Measurements from ENCODE around the gene A1CF. TPM values are rescaled to one million over a fixed set of nuclear protein-coding genes. Genes with fewer than 3 reads are reported as not detected.
"Not testable (repeated sequence)": the region's sequence is repeated elsewhere in the genome, so short reads cannot be mapped to it uniquely, and the experiment has no call there.

The A1CF gene
- total RNA-seq (not detected), polyA plus RNA-seq (ENCODE audit: insufficient read length in 6 of 6) (under 1 TPM; 0.08 to 0.23 (median 0.13) TPM)
- long read RNA-seq, donor 1 = 0 reads
- long read RNA-seq, donor 2 = 0 reads
- long read RNA-seq, donor 3 = 0 reads
- long read RNA-seq, donor 4 = 0 reads
- long read RNA-seq, donor 5 = 0 reads
- long read RNA-seq, donor 6 = 0 reads
- long read RNA-seq, donor 7 = 0 reads
- long read RNA-seq, donor 8 = 0 reads
- long read RNA-seq, donor 9 = 0 reads
- long read RNA-seq, donor 10 = 0 reads
- long read RNA-seq, donor 11 = 0 reads
- long read RNA-seq, donor 12 = 0 reads

GRCh38 chr10:50885097-50885859 lies at the start of gene A1CF:
A1CF (minus strand) TSS chr10:50885627; CDS start chr10:50859940, 25,687 bp downstream.
- H3K27ac ChIP-seq = no peak within 1 kb of the TSS
- H3K4me3 ChIP-seq = no peak within 1 kb of the TSS
- no peaks in the 10 kb centered on the region for H3K27me3 ChIP-seq
- no peaks in the 10 kb centered on the region for H3K36me3 ChIP-seq
- ATAC-seq (no peak), DNase-seq (no peak)
- TF ChIP-seq CTCF (IDR thresholded peaks at IDR 0.05) = no peak
- H3K4me1 ChIP-seq = no peaks in the 10 kb centered on the region
- no peaks in the 10 kb centered on the region for H3K9me3 ChIP-seq
- intact Hi-C loops (cut with DNase I) = no loop called here

- no peaks in the 10 kb centered on the region for H3K4me1 ChIP-seq
- no peak overlapping the region for H3K27ac ChIP-seq
- intact Hi-C loops (cut with DNase I) = no loop called here
- no peak for ATAC-seq
- no peak overlapping the region for H3K4me3 ChIP-seq
- no peaks in the 10 kb centered on the region for H3K27me3 ChIP-seq
- no peaks in the 10 kb centered on the region for H3K36me3 ChIP-seq
- H3K9me3 ChIP-seq = no peaks in the 10 kb centered on the region
- no peak for TF ChIP-seq CTCF (IDR thresholded peaks at IDR 0.05)
- no peak for DNase-seq
These were observed 46.6 kb upstream of the A1CF start for GRCh38 chr10:50931948-50932431.

- H3K36me3 ChIP-seq = no peaks in the 10 kb centered on the region
- no peaks in the 10 kb centered on the region for H3K4me1 ChIP-seq
- intact Hi-C loops (cut with DNase I) = no loop called here
- no peak overlapping the region for H3K4me3 ChIP-seq
- H3K9me3 ChIP-seq = no peaks in the 10 kb centered on the region
- ATAC-seq (no peak), DNase-seq (no peak)
- no peak overlapping the region for H3K27ac ChIP-seq
- no peak for TF ChIP-seq CTCF (IDR thresholded peaks at IDR 0.05)
- H3K27me3 ChIP-seq = no peaks in the 10 kb centered on the region
These were observed 44.2 kb upstream of the A1CF start for GRCh38 chr10:50929670-50930069.

- ATAC-seq = no peak
- TF ChIP-seq CTCF (IDR thresholded peaks at IDR 0.05) = no peak
- Histone ChIP-seq H3K36me3 (no peaks in the 10 kb centered on the region), H3K4me1 (no peaks in the 10 kb centered on the region), H3K27me3 (no peaks in the 10 kb centered on the region), H3K4me3 (no peak overlapping the region), H3K27ac (no peak overlapping the region), H3K9me3 (peaks cover 0 to 9% of the 10 kb centered on the region in 2 donors)
- intact Hi-C loops (cut with DNase I) = no loop called here
- DNase-seq = no peak
These were observed 42.7 kb upstream of the A1CF start for GRCh38 chr10:50928190-50928552.

GRCh38 chr10:50927522-50928189 lies 42.2 kb upstream of the A1CF start:
- Histone ChIP-seq H3K4me3 (no peak overlapping the region), H3K9me3 (peaks cover 0 to 13% of the 10 kb centered on the region in 2 donors), H3K36me3 (no peaks in the 10 kb centered on the region), H3K4me1 (no peaks in the 10 kb centered on the region), H3K27ac (no peak overlapping the region), H3K27me3 (no peaks in the 10 kb centered on the region)
- no peak for ATAC-seq
- intact Hi-C loops (cut with DNase I) = no loop called here
- no peak for TF ChIP-seq CTCF (IDR thresholded peaks at IDR 0.05)
- DNase-seq = no peak

GRCh38 chr10:50923471-50923870 lies 38.0 kb upstream of the A1CF start:
- H3K4me3 ChIP-seq; H3K27ac ChIP-seq; H3K27me3 ChIP-seq; ATAC-seq; H3K4me1 ChIP-seq; DNase-seq; intact Hi-C loops (cut with DNase I); H3K36me3 ChIP-seq: not testable (repeated sequence)
- peaks cover 0 to 13% of the 10 kb centered on the region in 2 donors for H3K9me3 ChIP-seq
